HEK293T (cell line): ENCODE data around the gene TRAPPC1.

Source experiments
- CTCF ChIA-PET: fragments of 350-600 bp; formaldehyde crosslinking; extraction: SDS; loops from one replicate; lab custom pipeline; 2021; ENCODE audit warnings: antibody characterized with exemption, inconsistent platforms; lab: Yijun Ruan, JAX
- POLR2A ChIA-PET: fragments of 350-600 bp; formaldehyde crosslinking; extraction: SDS; loops from one replicate; lab custom pipeline; 2020; ENCODE audit warnings: antibody characterized with exemption, inconsistent platforms; lab: Yijun Ruan, JAX
- DNase-seq: peaks from one replicate; pipeline ENCODE4 v3.0.0; 2012; ENCODE audit warnings: mixed read lengths; ENCODE audit errors: extremely low spot score
- ARNT ChIP-seq: fragments of 450-650 bp; IDR thresholded peaks from 2 replicates; pipeline ENCODE4 v1.6.1; 2017; ENCODE audit warnings: mild to moderate bottlenecking
- BHLHE40 ChIP-seq: fragments of 450-650 bp; IDR thresholded peaks from 2 replicates; pipeline ENCODE4 v1.6.1; 2016; ENCODE audit warnings: mild to moderate bottlenecking, moderate library complexity, borderline replicate concordance
- CTBP1 ChIP-seq: fragments of 450-650 bp; IDR thresholded peaks from 2 replicates; pipeline ENCODE4 v1.6.1; 2016; ENCODE audit warnings: borderline replicate concordance
- ELF4 ChIP-seq: fragments of 450-650 bp; IDR thresholded peaks from 2 replicates; pipeline ENCODE4 v1.6.1; 2017; ENCODE audit warnings: antibody characterized with exemption
- FOXA1 ChIP-seq: fragments of 450-650 bp; IDR thresholded peaks from 2 replicates; pipeline ENCODE4 v1.6.1; 2016; ENCODE audit warnings: mild to moderate bottlenecking
- FOXK2 ChIP-seq: fragments of 450-650 bp; IDR thresholded peaks from 2 replicates; pipeline ENCODE4 v1.6.1; 2016; ENCODE audit warnings: mild to moderate bottlenecking
- FOXM1 ChIP-seq: fragments of 450-650 bp; IDR thresholded peaks from 2 replicates; pipeline ENCODE4 v1.6.1; 2017; ENCODE audit warnings: mild to moderate bottlenecking, borderline replicate concordance
- HDGF ChIP-seq: fragments of 450-650 bp; IDR thresholded peaks from 2 replicates; pipeline ENCODE4 v1.6.1; 2017; ENCODE audit warnings: antibody characterized with exemption, borderline replicate concordance
- L3MBTL2 ChIP-seq: fragments of 450-650 bp; conservative IDR thresholded peaks from 2 replicates; pipeline ENCODE4 v1.6.1; 2016; ENCODE audit warnings: mild to moderate bottlenecking
- LEF1 ChIP-seq: fragments of 450-650 bp; IDR thresholded peaks from 2 replicates; pipeline ENCODE4 v1.6.1; 2017; ENCODE audit warnings: mild to moderate bottlenecking, borderline replicate concordance
- NFRKB ChIP-seq: fragments of 450-650 bp; IDR thresholded peaks from 2 replicates; pipeline ENCODE4 v1.6.1; 2016; ENCODE audit warnings: mild to moderate bottlenecking, moderate library complexity
- SP1 ChIP-seq: fragments of 450-650 bp; IDR thresholded peaks from 2 replicates; pipeline ENCODE4 v1.6.1; 2017
- SUZ12 ChIP-seq: fragments of 450-650 bp; IDR thresholded peaks from 2 replicates; pipeline ENCODE4 v1.6.1; 2016; ENCODE audit warnings: mild to moderate bottlenecking
- TARDBP ChIP-seq: fragments of 450-650 bp; IDR thresholded peaks from 2 replicates; pipeline ENCODE4 v1.6.1; 2016
- ZNF384 ChIP-seq: fragments of 450-650 bp; IDR thresholded peaks from 2 replicates; pipeline ENCODE4 v1.6.1; 2016
- TF ChIP-seq, protein P1 (sequence below): fragments of 450-650 bp; IDR thresholded peaks from 2 replicates; pipeline ENCODE4 v1.6.1; 2016

TRAPPC1 gene

DNA sequence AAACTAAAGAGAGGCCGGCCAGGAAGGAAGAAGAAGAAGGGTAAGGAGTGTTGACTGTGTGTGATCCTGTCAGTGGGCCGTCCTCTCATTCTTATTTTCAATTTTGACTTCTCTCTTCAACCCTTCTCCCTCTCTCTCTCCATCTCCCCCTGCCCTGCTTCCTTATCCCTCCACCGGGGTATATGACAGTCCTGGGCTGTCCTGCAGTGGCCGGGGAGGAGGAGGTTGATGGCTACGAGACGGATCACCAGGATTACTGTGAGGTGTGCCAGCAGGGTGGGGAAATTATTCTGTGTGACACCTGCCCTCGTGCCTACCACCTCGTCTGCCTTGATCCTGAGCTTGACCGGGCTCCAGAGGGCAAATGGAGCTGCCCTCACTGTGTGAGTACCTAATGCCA, 37.5 kb downstream of the TRAPPC1 start:
- POLR2A ChIA-PET, result no interaction called here
- TF ChIP-seq L3MBTL2 (no peak), FOXM1 (no peak), NFRKB (no peak), LEF1 (no peak), TARDBP (no peak)
- TF ChIP-seq, protein P1, sequence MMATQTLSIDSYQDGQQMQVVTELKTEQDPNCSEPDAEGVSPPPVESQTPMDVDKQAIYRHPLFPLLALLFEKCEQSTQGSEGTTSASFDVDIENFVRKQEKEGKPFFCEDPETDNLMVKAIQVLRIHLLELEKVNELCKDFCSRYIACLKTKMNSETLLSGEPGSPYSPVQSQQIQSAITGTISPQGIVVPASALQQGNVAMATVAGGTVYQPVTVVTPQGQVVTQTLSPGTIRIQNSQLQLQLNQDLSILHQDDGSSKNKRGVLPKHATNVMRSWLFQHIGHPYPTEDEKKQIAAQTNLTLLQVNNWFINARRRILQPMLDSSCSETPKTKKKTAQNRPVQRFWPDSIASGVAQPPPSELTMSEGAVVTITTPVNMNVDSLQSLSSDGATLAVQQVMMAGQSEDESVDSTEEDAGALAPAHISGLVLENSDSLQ, result no peak
- CTCF ChIA-PET, result no interaction called here
- no peak for DNase-seq

DNA sequence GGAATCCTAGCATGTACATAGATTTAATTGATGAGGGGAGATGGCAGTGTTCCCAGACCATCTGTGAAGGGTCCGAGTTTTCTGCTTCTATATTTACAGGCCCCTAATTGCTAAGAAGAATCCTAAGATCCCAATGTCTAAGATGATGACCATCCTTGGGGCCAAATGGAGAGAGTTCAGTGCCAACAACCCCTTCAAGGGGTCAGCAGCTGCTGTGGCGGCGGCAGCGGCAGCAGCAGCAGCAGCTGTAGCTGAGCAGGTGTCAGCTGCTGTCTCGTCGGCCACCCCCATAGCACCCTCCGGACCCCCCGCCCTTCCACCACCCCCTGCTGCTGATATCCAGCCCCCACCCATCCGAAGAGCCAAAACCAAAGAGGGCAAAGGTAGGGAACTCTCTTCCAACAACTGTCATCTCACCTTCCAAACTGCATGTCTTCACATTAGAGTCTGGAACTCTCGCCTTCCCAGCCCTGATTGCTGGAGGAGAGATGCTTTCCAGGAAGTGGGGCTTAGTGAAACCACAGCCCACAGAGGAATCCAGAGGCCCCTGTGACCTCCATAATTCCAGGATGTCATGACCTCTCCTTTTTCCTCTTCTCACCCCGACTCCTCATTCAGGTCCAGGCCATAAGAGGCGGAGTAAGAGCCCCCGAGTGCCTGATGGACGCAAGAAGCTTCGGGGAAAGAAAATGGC, 38.4 kb downstream of the TRAPPC1 start:
- no peak for TF ChIP-seq SP1
- TF ChIP-seq ZNF384, result no peak
- TF ChIP-seq ELF4, result no peak
- no peak for DNase-seq
- ChIA-PET CTCF (no interaction called here), POLR2A (no interaction called here)

DNA sequence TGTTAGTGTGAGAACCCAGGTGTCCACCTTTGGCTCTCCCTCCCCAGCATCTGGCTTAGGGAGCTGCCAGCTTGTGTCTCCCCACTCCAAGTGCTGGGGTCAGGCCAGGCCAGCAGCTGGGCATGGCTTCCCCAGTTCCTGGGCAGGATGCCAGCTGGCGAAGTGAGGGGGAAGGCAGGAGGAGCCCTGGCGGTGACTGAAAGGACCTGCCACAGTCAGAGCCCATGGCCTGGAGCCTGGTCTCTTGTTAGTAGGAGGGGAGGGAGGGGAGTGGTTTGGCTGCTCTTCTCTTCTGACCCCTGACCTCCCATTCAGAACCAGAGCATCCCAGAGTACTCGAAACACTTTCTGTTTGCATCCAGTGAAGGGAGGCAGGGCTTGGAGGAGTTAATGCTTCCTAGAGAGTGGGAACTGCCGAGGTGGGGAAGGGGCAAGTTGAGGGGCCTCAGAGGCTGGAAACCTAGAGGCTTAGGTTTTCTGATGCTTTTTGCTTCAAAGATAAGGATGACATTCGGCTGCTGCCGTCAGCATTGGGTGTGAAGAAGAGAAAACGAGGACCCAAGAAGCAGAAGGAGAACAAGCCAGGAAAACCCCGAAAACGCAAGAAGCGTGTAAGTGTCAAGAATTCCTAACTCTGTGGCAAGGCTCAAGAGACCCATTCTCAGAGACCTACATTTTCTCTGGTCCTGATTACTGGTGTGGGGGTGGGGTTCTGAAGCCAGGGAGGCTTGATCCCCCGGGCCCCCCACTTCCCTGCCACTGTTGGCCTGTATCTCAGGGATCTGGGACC, 42.4 kb downstream of the TRAPPC1 start:
- ChIA-PET CTCF (no interaction called here), POLR2A (no interaction called here)
- peak; percentile 26 for DNase-seq
- no peak for TF ChIP-seq FOXM1
- no peak for TF ChIP-seq ARNT
- TF ChIP-seq FOXA1, result no peak
- TF ChIP-seq NFRKB, result no peak
- no peak for TF ChIP-seq L3MBTL2
- no peak for TF ChIP-seq SP1
- no peak for TF ChIP-seq SUZ12
- no peak for TF ChIP-seq LEF1
- TF ChIP-seq TARDBP, result no peak
- TF ChIP-seq ZNF384, result no peak
- no peak for TF ChIP-seq BHLHE40
- no peak for TF ChIP-seq ELF4
- TF ChIP-seq, protein P1, result no peak
- no peak for TF ChIP-seq CTBP1
- TF ChIP-seq FOXK2, result no peak
- TF ChIP-seq HDGF, result no peak

DNA sequence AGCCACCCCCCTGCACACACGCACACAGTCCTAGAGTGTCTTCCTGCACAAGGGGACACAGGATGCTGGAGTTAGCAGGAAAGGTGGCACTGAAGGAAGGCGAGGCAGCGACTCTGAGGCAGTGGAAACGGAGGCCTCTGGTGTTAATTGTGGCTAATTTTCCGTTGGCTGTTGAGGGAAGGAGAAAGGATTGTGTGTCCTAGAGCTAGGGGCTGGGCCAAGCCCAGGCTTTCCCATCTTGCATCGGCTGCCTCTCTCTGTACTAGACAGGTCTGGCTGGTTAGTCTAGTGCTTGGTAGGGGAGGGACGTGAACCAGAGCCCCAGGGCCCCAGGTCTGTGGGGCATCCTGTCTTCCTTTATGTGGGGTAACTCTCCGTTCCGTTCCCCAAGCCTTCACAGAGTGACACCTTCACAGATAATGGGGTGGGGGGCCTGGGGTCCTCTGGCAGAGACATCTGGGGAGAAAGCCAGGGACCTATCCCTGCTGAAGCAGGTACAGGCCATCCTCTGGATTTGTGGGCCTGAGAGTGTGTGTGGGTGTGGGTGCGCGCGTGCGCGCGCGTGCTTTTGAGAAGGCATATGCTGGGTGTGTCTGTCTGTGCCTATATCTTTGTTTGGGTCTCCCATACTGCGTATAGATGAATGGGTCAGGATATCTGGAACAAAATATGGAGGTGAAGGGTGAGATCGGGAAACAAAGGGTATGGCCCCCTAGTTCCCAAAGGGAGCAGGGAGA, 43.4 kb downstream of the TRAPPC1 start, which contains the start of gene CHD3:
Gene CHD3, plus strand, starts transcription at position 606 of the 737 bp plus-strand sequence. CDS start 212 bp downstream, outside the sequence.
- ChIA-PET CTCF (no interaction called here), POLR2A (interaction anchor here (0.8 kb wide), 1 partner anchor 31 kb away, joined by 3 read pairs; the partner anchor contains the start of gene NAA38)
- DNase-seq, result no peak
- no peak for TF ChIP-seq CTBP1
- no peak for TF ChIP-seq NFRKB
- TF ChIP-seq ZNF384, result no peak
- TF ChIP-seq ARNT, result no peak
- no peak for TF ChIP-seq LEF1
- no peak for TF ChIP-seq ELF4
- TF ChIP-seq FOXK2, result no peak
- no peak for TF ChIP-seq L3MBTL2
- TF ChIP-seq FOXM1, result no peak
- no peak for TF ChIP-seq HDGF
- no peak for TF ChIP-seq TARDBP
- TF ChIP-seq SP1, result no peak
- TF ChIP-seq SUZ12, result no peak
- TF ChIP-seq FOXA1, result no peak

DNA sequence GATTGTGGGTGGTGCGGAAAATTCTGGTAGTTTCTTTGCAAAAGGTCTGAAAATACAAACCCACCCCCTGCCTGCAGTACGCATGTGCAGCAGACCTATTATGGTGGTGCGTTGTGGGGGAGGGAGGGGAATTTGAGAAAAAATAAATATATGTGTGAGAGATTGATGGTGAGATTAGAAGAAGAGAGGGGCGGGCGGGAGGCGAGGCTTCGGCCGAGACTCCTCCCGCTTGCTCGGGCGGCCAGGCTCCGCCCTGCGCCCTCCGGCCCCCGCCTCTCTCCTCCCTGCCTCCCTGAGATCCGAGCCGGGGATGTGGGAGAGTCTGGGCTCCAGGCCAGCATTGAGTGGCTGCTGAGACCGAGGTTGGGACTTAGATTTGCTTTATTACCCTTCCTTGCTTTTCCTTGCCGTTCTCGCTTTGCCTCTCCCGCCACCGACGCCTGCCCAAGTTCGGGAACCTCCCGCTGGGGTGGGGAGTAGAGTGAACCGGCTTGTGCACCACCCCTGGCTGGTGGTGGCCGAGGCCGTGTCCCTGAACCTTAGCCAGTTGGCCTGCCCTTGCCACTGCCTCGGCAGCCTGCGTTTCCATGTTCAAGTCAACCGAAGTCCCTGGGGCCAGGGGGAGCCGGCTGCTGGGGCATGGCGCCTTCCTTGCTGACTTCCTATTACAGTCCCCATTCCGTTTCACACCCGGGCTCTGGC, 44.1 kb downstream of the TRAPPC1 start:
- ChIA-PET POLR2A (no interaction called here), CTCF (no interaction called here)
- peak; percentile 93 for DNase-seq
- TF ChIP-seq HDGF (0 out of 2 replicates have a peak, but pooled peaks have one; percentile 64), L3MBTL2 (0 out of 2 replicates have a peak, but pooled peaks have one; percentile 12), LEF1 (no peak)
- TF ChIP-seq, protein P1, result peak; percentile 72

DNA sequence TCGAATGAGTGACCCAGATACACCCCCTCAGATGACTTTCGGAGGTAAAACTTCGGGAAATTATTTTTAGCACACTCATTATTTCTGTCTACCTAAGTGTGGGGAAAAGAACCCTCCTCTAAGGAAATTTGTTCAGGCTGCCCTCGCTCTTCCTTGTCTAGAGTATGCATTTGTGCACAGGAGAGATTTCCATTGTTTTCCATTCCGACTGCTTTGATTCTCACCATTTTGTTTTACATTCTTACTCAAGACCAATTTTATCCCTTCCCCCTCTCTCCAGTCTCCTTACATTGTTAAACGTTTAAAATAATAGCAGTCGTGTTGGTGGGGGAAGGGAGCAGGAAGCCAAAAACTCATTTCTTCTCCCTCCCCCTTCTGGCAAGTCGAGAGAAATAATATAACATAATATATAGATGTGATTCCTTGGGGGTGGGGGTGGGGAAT, 44.7 kb downstream of the TRAPPC1 start:
- no peak for DNase-seq
- ChIA-PET POLR2A (no interaction called here), CTCF (no interaction called here)
- TF ChIP-seq LEF1, result no peak
- TF ChIP-seq BHLHE40, result no peak
- no peak for TF ChIP-seq SP1
- no peak for TF ChIP-seq FOXA1
- no peak for TF ChIP-seq HDGF
- TF ChIP-seq SUZ12, result no peak
- TF ChIP-seq ELF4, result no peak
- no peak for TF ChIP-seq CTBP1
- TF ChIP-seq NFRKB, result no peak
- TF ChIP-seq, protein P1, result no peak
- no peak for TF ChIP-seq FOXM1
- no peak for TF ChIP-seq TARDBP
- TF ChIP-seq ZNF384, result no peak
- TF ChIP-seq L3MBTL2, result no peak
- TF ChIP-seq FOXK2, result no peak
- TF ChIP-seq ARNT, result no peak
